Activated CD4-positive, alpha-beta T cell treated with anti-CD3 and anti-CD28 coated beads for 36 hours (primary cell): Measurements from ENCODE around the gene PNMA8C. TPM values are rescaled to one million over a fixed set of nuclear protein-coding genes. Genes with fewer than 3 reads are reported as not detected.
"Not testable (repeated sequence)": the region's sequence is repeated elsewhere in the genome, so short reads cannot be mapped to it uniquely, and the experiment has no call there.

Experiments used
- ATAC-seq: fragments of 200-7000 bp; cut with Tn5 transposase; one replicate; pipeline ENCODE4 v1.10.0; 2021; ENCODE audit warnings: mild to moderate bottlenecking, moderate library complexity
- CTCF ChIA-PET: fragments of 350-600 bp; sonication (Branson Sonifier 250); formaldehyde crosslinking; loops from one replicate; lab custom pipeline; 2021; ENCODE audit warnings: antibody characterized with exemption; lab: Charles Lee
- POLR2A ChIA-PET: fragments of 350-600 bp; sonication (Branson Sonifier 250); formaldehyde crosslinking; loops from one replicate; lab custom pipeline; 2021; ENCODE audit warnings: antibody characterized with exemption, inconsistent platforms; lab: Charles Lee
- DNase-seq: peaks from one replicate; pipeline ENCODE4 v3.0.0-alpha.2; 2020
- H3K27ac Mint-ChIP-seq: one replicate; pipeline ENCODE4 v1.8.0; 2021; ENCODE audit warnings: mixed read lengths
- H3K27me3 Mint-ChIP-seq: one replicate; pipeline ENCODE4 v1.8.0; 2021; ENCODE audit warnings: mixed read lengths
- H3K36me3 Mint-ChIP-seq: one replicate; pipeline ENCODE4 v1.8.0; 2021; ENCODE audit warnings: low read depth, mixed read lengths
- H3K4me1 Mint-ChIP-seq: one replicate; pipeline ENCODE4 v1.8.0; 2021; ENCODE audit warnings: mixed read lengths
- H3K4me3 Mint-ChIP-seq: one replicate; pipeline ENCODE4 v1.8.0; 2021; ENCODE audit warnings: mild to moderate bottlenecking, moderate library complexity, mixed read lengths
- H3K9me3 Mint-ChIP-seq: one replicate; pipeline ENCODE4 v1.8.0; 2021; ENCODE audit warnings: low read depth, mixed read lengths
- intact Hi-C, 2 experiments: fragments of 100-400 bp; cut with DNase I in 1 of 2; cut with micrococcal nuclease in 1 of 2; formaldehyde crosslinking; loops; one replicate each; pipeline versions ENCODE4 v1.14.2 to v1.15.1; 2022 to 2024; cut with DNase I, micrococcal nuclease
- total RNA-seq, 2 experiments: library from RNA; stranded (reverse); gene quantifications; one replicate each; pipeline ENCODE4 v1.2.3, GENCODE V29; 2021

PNMA8C gene
- total RNA-seq, 2 experiments from 2014 or later: not detected

GRCh38 chr19:46426035-46426505 is 2.7 kb downstream of the PNMA8C start:
- CTCF ChIA-PET: interaction anchor here (0.6 to 1.2 kb wide), 2 partner anchors 31 to 344 kb away, joined by 3 read pairs; no protein-coding TSS in a partner anchor
- ATAC-seq (no peak), DNase-seq (no peak)
- Mint-ChIP-seq H3K9me3 (no peaks in the 10 kb centered on the region), H3K4me1 (peaks cover 27% of the 10 kb centered on the region), H3K4me3 (peak overlapping the region; percentile 57), H3K27me3 (peaks cover 70% of the 10 kb centered on the region), H3K36me3 (no peaks in the 10 kb centered on the region), H3K27ac (no peak overlapping the region)
- intact Hi-C loops: loop anchor here in 1 of 2 experiments (2.0 kb wide), 2 partner anchors 41 to 311 kb away; no protein-coding TSS in a partner anchor
- POLR2A ChIA-PET: no interaction called here

- DNase-seq (no peak), ATAC-seq (no peak)
- Mint-ChIP-seq H3K4me3 (no peak overlapping the region), H3K27me3 (peaks cover 52% of the 10 kb centered on the region), H3K9me3 (no peaks in the 10 kb centered on the region), H3K4me1 (peaks cover 19% of the 10 kb centered on the region), H3K27ac (no peak overlapping the region), H3K36me3 (no peaks in the 10 kb centered on the region)
- intact Hi-C loops: no loop called here
- CTCF ChIA-PET: interaction anchor here (0.7 to 1.4 kb wide), 2 partner anchors 21 to 1915 kb away, joined by 3 read pairs; no protein-coding TSS in a partner anchor
- POLR2A ChIA-PET: interaction anchor here (0.6 kb wide), 2 partner anchors 27 to 116 kb away, joined by 5 to 10 read pairs; no protein-coding TSS in a partner anchor
These were observed 5.5 kb downstream of the PNMA8C start for GRCh38 chr19:46423188-46423587.

GRCh38 chr19:46422344-46422743 is 6.4 kb downstream of the PNMA8C start:
- H3K4me3 Mint-ChIP-seq: no peak overlapping the region

GRCh38 chr19:46420056-46420455 is 8.7 kb downstream of the PNMA8C start:
- ChIA-PET POLR2A (interaction anchor here (0.6 kb wide), 1 partner anchor 1409 kb away, joined by 5 read pairs; no protein-coding TSS in a partner anchor), CTCF (interaction anchor here (0.6 kb wide), 1 partner anchor 449 kb away, joined by 3 read pairs; no protein-coding TSS in a partner anchor)
- ATAC-seq (no peak), DNase-seq (no peak)
- H3K27me3 Mint-ChIP-seq: peaks cover 42% of the 10 kb centered on the region
- H3K4me1 Mint-ChIP-seq: peaks cover 3% of the 10 kb centered on the region
- H3K9me3 Mint-ChIP-seq: no peaks in the 10 kb centered on the region
- no peak overlapping the region for H3K27ac Mint-ChIP-seq
- H3K4me3 Mint-ChIP-seq: no peak overlapping the region
- intact Hi-C loops: no loop called here
- H3K36me3 Mint-ChIP-seq: no peaks in the 10 kb centered on the region

More at GRCh38 chr19:46422344-46422743, 6.4 kb downstream of the PNMA8C start:
- ChIA-PET POLR2A (no interaction called here), CTCF (interaction anchor here (0.6 kb wide), 1 partner anchor 66 kb away, joined by 3 read pairs; no protein-coding TSS in a partner anchor)
- Mint-ChIP-seq H3K4me1 (peaks cover 13% of the 10 kb centered on the region), H3K27ac (no peak overlapping the region), H3K36me3 (no peaks in the 10 kb centered on the region), H3K27me3 (peaks cover 44% of the 10 kb centered on the region), H3K9me3 (no peaks in the 10 kb centered on the region)
- intact Hi-C loops: no loop called here
- ATAC-seq (no peak), DNase-seq (no peak)

- H3K36me3 Mint-ChIP-seq, intact Hi-C loops, H3K4me3 Mint-ChIP-seq, POLR2A ChIA-PET, H3K4me1 Mint-ChIP-seq, H3K27ac Mint-ChIP-seq, CTCF ChIA-PET, H3K9me3 Mint-ChIP-seq: not testable (repeated sequence)
- ATAC-seq (peak; percentile 23), DNase-seq (peak; percentile 49)
- peaks cover 51% of the 10 kb centered on the region for H3K27me3 Mint-ChIP-seq
These were observed 12.7 kb downstream of the PNMA8C start for GRCh38 chr19:46415804-46416709.

- POLR2A ChIA-PET, H3K27ac Mint-ChIP-seq, H3K9me3 Mint-ChIP-seq, ATAC-seq, H3K36me3 Mint-ChIP-seq, H3K4me1 Mint-ChIP-seq, CTCF ChIA-PET, intact Hi-C loops, H3K4me3 Mint-ChIP-seq, DNase-seq: not testable (repeated sequence)
- peaks cover 55% of the 10 kb centered on the region for H3K27me3 Mint-ChIP-seq
These were observed 13.8 kb downstream of the PNMA8C start for GRCh38 chr19:46414899-46415298.

GRCh38 chr19:46413262-46414031 is 15.3 kb downstream of the PNMA8C start, which contains the start of gene CCDC8:
Gene CCDC8, minus strand, starts transcription at chr19:46413564. Its CDS starts 754 bp downstream, at chr19:46412810.
- Mint-ChIP-seq H3K27me3 (peaks cover 55% of the 10 kb centered on the region), H3K4me3 (no peak within 1 kb of the TSS), H3K27ac (no peak within 1 kb of the TSS), H3K9me3 (no peaks in the 10 kb centered on the region), H3K36me3 (no peaks in the 10 kb centered on the region), H3K4me1 (peaks cover 6% of the 10 kb centered on the region)
- no peak for ATAC-seq
- ChIA-PET CTCF (interaction anchor here (0.7 kb wide), 1 partner anchor 77 kb away, joined by 3 read pairs; no protein-coding TSS in a partner anchor), POLR2A (no interaction called here)
- intact Hi-C loops: no loop called here
- DNase-seq: no peak

- no peaks in the 10 kb centered on the region for H3K36me3 Mint-ChIP-seq
- DNase-seq (no peak), ATAC-seq (no peak)
- peaks cover 7% of the 10 kb centered on the region for H3K4me1 Mint-ChIP-seq
- no peaks in the 10 kb centered on the region for H3K9me3 Mint-ChIP-seq
- no peak overlapping the region for H3K27ac Mint-ChIP-seq
- intact Hi-C loops: no loop called here
- ChIA-PET POLR2A (no interaction called here), CTCF (no interaction called here)
- H3K27me3 Mint-ChIP-seq: peaks cover 60% of the 10 kb centered on the region
- H3K4me3 Mint-ChIP-seq: no peak overlapping the region
These were observed 16.0 kb downstream of the PNMA8C start for GRCh38 chr19:46412650-46413261.

- Mint-ChIP-seq H3K27ac (no peak overlapping the region), H3K9me3 (no peaks in the 10 kb centered on the region), H3K4me1 (peaks cover 7% of the 10 kb centered on the region), H3K36me3 (no peaks in the 10 kb centered on the region), H3K27me3 (peaks cover 65% of the 10 kb centered on the region), H3K4me3 (no peak overlapping the region)
- intact Hi-C loops: no loop called here
- DNase-seq: no peak
- ATAC-seq: no peak
- ChIA-PET POLR2A (no interaction called here), CTCF (no interaction called here)
These were observed 16.6 kb downstream of the PNMA8C start for GRCh38 chr19:46411925-46412649.

GRCh38 chr19:46411088-46411924 is 17.4 kb downstream of the PNMA8C start:
- Mint-ChIP-seq H3K4me1 (peaks cover 7% of the 10 kb centered on the region), H3K9me3 (no peaks in the 10 kb centered on the region), H3K36me3 (no peaks in the 10 kb centered on the region), H3K4me3 (no peak overlapping the region), H3K27ac (no peak overlapping the region), H3K27me3 (peaks cover 70% of the 10 kb centered on the region)
- DNase-seq (no peak), ATAC-seq (no peak)
- CTCF ChIA-PET: interaction anchor here (1.0 kb wide), 1 partner anchor 9 kb away, joined by 3 read pairs; no protein-coding TSS in a partner anchor
- intact Hi-C loops: no loop called here
- POLR2A ChIA-PET: no interaction called here
